GM12878 (cell line): ENCODE data around the gene APOO. TPM values are rescaled to one million over a fixed set of nuclear protein-coding genes. Genes with fewer than 3 reads are reported as not detected.

Experiments
- ATAC-seq: fragments of 200-7000 bp; cut with Tn5 transposase; 3 replicates; pipeline ENCODE4 v1.9.1; 2020; ENCODE audit warnings: mild to moderate bottlenecking, moderate library complexity
- BruUV-seq: library from RNA; stranded (reverse); fragments of 400-500 nt; replicated peaks from 2 replicates; lab custom pipeline; 2021; lab: Mats Ljungman, UMichigan
- CTCF ChIA-PET: fragments of 300-600 bp; sonication (Branson Sonifier 250); formaldehyde crosslinking; extraction: SDS; loops from one replicate; lab custom pipeline; 2021; ENCODE audit warnings: inconsistent platforms; lab: Yijun Ruan, JAX
- POLR2A ChIA-PET: fragments of 350-600 bp; formaldehyde crosslinking; extraction: SDS; loops from one replicate; lab custom pipeline; 2021; ENCODE audit warnings: inconsistent platforms; lab: Charles Lee
- RAD21 ChIA-PET: fragments of 300-600 bp; sonication (Branson Sonifier 250); formaldehyde crosslinking; loops from one replicate; lab custom pipeline; 2023; ENCODE audit warnings: antibody characterized with exemption; ENCODE audit not compliant: unreplicated experiment; lab: Charles Lee
- SMC1A ChIA-PET: fragments of 300-600 bp; sonication (Branson Sonifier 250); formaldehyde crosslinking; loops from one replicate; lab custom pipeline; 2023; ENCODE audit not compliant: unreplicated experiment, uncharacterized antibody; lab: Charles Lee
- DNase-seq: peaks from one replicate; pipeline ENCODE4 v3.0.0-alpha.2; 2011; ENCODE audit warnings: low read depth, low spot score
- FAIRE-seq: peaks from 3 replicates; lab custom pipeline; 2011; peaks lifted over from hg19 to GRCh38; lab: Jason Lieb, UNC
- H2AFZ ChIP-seq: 2 replicates; pipeline ENCODE4 v1.6.0; 2011; ENCODE audit warnings: low read depth, low read length, control low read depth; ENCODE audit not compliant: control insufficient read depth
- H3K27ac ChIP-seq: 2 replicates; pipeline ENCODE4 v1.5.1; 2011; ENCODE audit warnings: control low read depth; ENCODE audit not compliant: control insufficient read depth, insufficient read depth
- H3K27me3 ChIP-seq, 2 experiments: replicated peaks in 1 of 2; 2 replicates each; pipeline versions ENCODE4 v1.6.0 to v1.6.1; 2011; ENCODE audit warnings: low read length in 1 of 2; ENCODE audit not compliant: control insufficient read depth in 2 of 2, insufficient read depth in 2 of 2
- H3K36me3 ChIP-seq, 2 experiments: 2 replicates each; pipeline ENCODE4 v1.5.1; 2011; ENCODE audit warnings: low read length in 1 of 2; ENCODE audit not compliant: control insufficient read depth in 2 of 2, insufficient read depth in 2 of 2
- H3K4me1 ChIP-seq: 2 replicates; pipeline ENCODE4 v1.6.1; 2011; ENCODE audit warnings: mild to moderate bottlenecking, low read length, moderate library complexity, mixed read lengths; ENCODE audit not compliant: control insufficient read depth, insufficient read depth
- H3K4me2 ChIP-seq: 2 replicates; pipeline ENCODE4 v1.6.0; 2011; ENCODE audit warnings: control low read depth; ENCODE audit not compliant: control insufficient read depth, insufficient read depth
- H3K4me3 ChIP-seq: fragments of 200-600 bp; sonication (generic); 2 replicates; pipeline ENCODE4 v1.5.1; 2016
- H3K79me2 ChIP-seq: 2 replicates; pipeline ENCODE4 v1.6.0; 2011; ENCODE audit warnings: low read length; ENCODE audit not compliant: control insufficient read depth, insufficient read depth
- H3K9ac ChIP-seq: 2 replicates; pipeline ENCODE4 v1.8.0; 2011; ENCODE audit warnings: low read length, control low read depth, mixed read lengths; ENCODE audit not compliant: control insufficient read depth, insufficient read depth
- H3K9me3 ChIP-seq: replicated peaks from 3 replicates; pipeline ENCODE4 v1.5.1; 2011; ENCODE audit warnings: mild to moderate bottlenecking, low read length; ENCODE audit not compliant: control insufficient read depth, insufficient read depth
- H4K20me1 ChIP-seq: 2 replicates; pipeline ENCODE4 v1.6.0; 2011; ENCODE audit not compliant: control insufficient read depth, insufficient read depth
- ASH2L ChIP-seq: fragments of 300-600, 200-600 bp; sonication (generic); IDR thresholded peaks from 2 replicates; pipeline ENCODE4 v1.6.1; 2017; ENCODE audit warnings: low read depth, mild to moderate bottlenecking, borderline replicate concordance
- CEBPZ ChIP-seq: fragments of 150-350 bp; IDR thresholded peaks from 2 replicates; pipeline ENCODE4 v1.6.1; 2016; ENCODE audit warnings: low read depth, low read length
- CHD1 ChIP-seq: IDR thresholded peaks from 2 replicates; pipeline ENCODE4 v1.6.1; 2012; ENCODE audit warnings: low read depth, low read length, improper control_type of control experiment
- EED ChIP-seq: sonication (generic); IDR thresholded peaks from 2 replicates; pipeline ENCODE4 v1.6.1; 2016; ENCODE audit warnings: antibody characterized with exemption, low read depth
- HCFC1 ChIP-seq: fragments of 150-350 bp; IDR thresholded peaks from 2 replicates; pipeline ENCODE4 v1.6.1; 2014; ENCODE audit warnings: low read length
- HDAC6 ChIP-seq: fragments of 200-600 bp; sonication (generic); IDR thresholded peaks from one replicate; pipeline ENCODE4 v1.8.0; 2017; ENCODE audit warnings: antibody characterized with exemption; ENCODE audit not compliant: unreplicated experiment
- WRNIP1 ChIP-seq: IDR thresholded peaks from 2 replicates; pipeline ENCODE4 v1.6.1; 2011; ENCODE audit warnings: low read depth, low read length, improper control_type of control experiment, borderline replicate concordance
- ZBTB40 ChIP-seq: fragments of 450-650 bp; IDR thresholded peaks from 2 replicates; pipeline ENCODE4 v1.6.1; 2016; ENCODE audit warnings: mild to moderate bottlenecking, moderate library complexity, borderline replicate concordance
- WGBS: methylation state at CpG from one replicate; pipeline ENCODE4 v1.1.6; 2016; ENCODE audit warnings: low lambda C conversion rate; ENCODE audit not compliant: insufficient replicate concordance, insufficient coverage; ENCODE audit errors: missing lambda C conversion rate; 5-methylcytosine and 5-hydroxymethylcytosine counted together
- in situ Hi-C: fragments of 300-500 bp; cut with MboI; formaldehyde crosslinking; loops from 9 replicates; pipeline ENCODE4 v1.14.3; 2018; ENCODE audit warnings: mixed read lengths
- intact Hi-C: fragments of 100-400 bp; cut with micrococcal nuclease; formaldehyde crosslinking; loops from one replicate; pipeline ENCODE4 v1.14.2; 2022; ENCODE audit not compliant: unreplicated experiment
- polyA plus RNA-seq, 11 experiments: library from polyadenylated mRNA; depleted of rRNA in 4 of 11; unstranded in 6 of 11; stranded (reverse) in 5 of 11; fragments of >200 nt; fragmentation: Nextera tagmentation in 4 of 11; fragmentation: Illumina TruSeq in 1 of 11; extraction: Ambion mirVana in 4 of 11; extraction: Trizol in 1 of 11; gene quantifications; 1 replicate in 1 of 11; 2 replicates in 10 of 11; pipeline versions ENCODE4 v1.2.1 to v1.2.3, GENCODE V29; 2011 to 2016; ENCODE audit warnings: inconsistent platforms in 2 of 11, missing spikeins in 2 of 11, low read depth in 1 of 11
- total RNA-seq, 4 experiments: library from RNA; depleted of rRNA in 3 of 4; stranded (reverse); fragments of >200 nt in 3 of 4; fragmentation: Illumina TruSeq in 1 of 4; extraction: Trizol in 1 of 4; gene quantifications; 2 replicates each; pipeline versions ENCODE4 v1.2.1 to v1.2.3, GENCODE V29; 2013 to 2021

APOO gene
- total and polyA plus RNA-seq, 10 of the 15 experiments (the other 5 are each of a cell fraction or from before 2014, with no cell fraction given): 20.7 to 68.7 (median 35.5) TPM

- peaks cover 0 to 3% of the 10 kb centered on the region in 2 experiments; a peak in 1 of 4 replicates for H3K27me3 ChIP-seq
- intact Hi-C loops: no loop called here
- no peak overlapping the region for H3K4me3 ChIP-seq
- H3K36me3 ChIP-seq: no peaks in the 10 kb centered on the region
- BruUV-seq: no TSS peak
- H3K9me3 ChIP-seq: no peaks in the 10 kb centered on the region
- no peak for TF ChIP-seq WRNIP1
- TF ChIP-seq ASH2L: no peak
- TF ChIP-seq ZBTB40: no peak
- no peak for TF ChIP-seq HCFC1
- no peak for TF ChIP-seq HDAC6
- TF ChIP-seq CHD1: no peak
- TF ChIP-seq EED: no peak
- no peak for TF ChIP-seq CEBPZ
- TF ChIP-seq, all 136 proteins: peak for 0
- Histone ChIP-seq H3K27ac (no peak overlapping the region), H3K4me1 (no peaks in the 10 kb centered on the region), H3K79me2 (no peaks in the 10 kb centered on the region), H4K20me1 (no peaks in the 10 kb centered on the region), H3K9ac (no peak overlapping the region), H3K4me2 (no peak overlapping the region), H2AFZ (no peak overlapping the region)
- in situ Hi-C loops: no loop called here
- DNase-seq (no peak), FAIRE-seq (no peak), ATAC-seq (no peak)
- ChIA-PET SMC1A (no interaction called here), CTCF (interaction anchor here (1.2 kb wide), 1 partner anchor 84 kb away, joined by 3 read pairs; no protein-coding TSS in a partner anchor), POLR2A (interaction anchor here (1.1 kb wide), 1 partner anchor 70 kb away, joined by 3 read pairs; no protein-coding TSS in a partner anchor), RAD21 (interaction anchor here (0.7 to 1.7 kb wide), 2 partner anchors 298 to 993 kb away, joined by 3 read pairs; no protein-coding TSS in a partner anchor)
- WGBS: 0% methylated on average over 1 of the region's 1 CpG
Measured at GRCh38 chrX:23944234-23944633, 36.5 kb upstream of the APOO start.
